HCT116 (cell line): ENCODE data around the gene NDST3. TPM values are rescaled to one million over a fixed set of nuclear protein-coding genes. Genes with fewer than 3 reads are reported as not detected.

ENCODE experiments used
- ATAC-seq: fragments of 200-7000 bp; cut with Tn5 transposase; 2 replicates; pipeline ENCODE4 v1.9.1; 2020; ENCODE audit warnings: mild to moderate bottlenecking, moderate library complexity
- BruUV-seq: library from RNA; stranded (reverse); fragments of 400-500 nt; replicated peaks from 2 replicates; lab custom pipeline; 2021; lab: Mats Ljungman, UMichigan
- CTCF ChIA-PET: fragments of 300-600 bp; sonication (Branson Sonifier 250); formaldehyde crosslinking; loops from one replicate; lab custom pipeline; 2021; ENCODE audit warnings: antibody characterized with exemption; lab: Charles Lee
- POLR2A ChIA-PET: fragments of 300-600, 350-600 bp; sonication (Branson Sonifier 250); formaldehyde crosslinking; loops from one replicate; lab custom pipeline; 2021; ENCODE audit warnings: antibody characterized with exemption; lab: Charles Lee
- RAD21 ChIA-PET, 2 experiments: fragments of 300-600 bp; sonication (Branson Sonifier 250); formaldehyde crosslinking; loops; one replicate each; lab custom pipeline; 2023; ENCODE audit warnings: low total read pairs in 2 of 2; ENCODE audit not compliant: uncharacterized antibody in 2 of 2, unreplicated experiment in 2 of 2, low non-redundant PET in 1 of 2; lab: Charles Lee
- DNase-seq: peaks from one replicate; pipeline ENCODE4 v3.0.0-alpha.2; 2010; ENCODE audit warnings: low read depth, low spot score
- H2AFZ ChIP-seq: fragments of 200-600 bp; shearing (Covaris generic), sonication (generic); 2 replicates; pipeline ENCODE4 v1.6.1; 2017; ENCODE audit warnings: low read depth, mixed run types, mixed read lengths, antibody characterized with exemption, low read length; ENCODE audit not compliant: poor library complexity, severe bottlenecking
- H3K27ac ChIP-seq: 2 replicates; pipeline ENCODE4 v1.5.1; 2012; ENCODE audit warnings: low read depth, low read length
- H3K27me3 ChIP-seq: fragments of 200-600 bp; sonication (generic); 2 replicates; pipeline ENCODE4 v1.6.1; 2016; ENCODE audit warnings: mixed run types, low read length, mixed read lengths; ENCODE audit not compliant: insufficient read depth
- H3K36me3 ChIP-seq, 2 experiments: fragments of 200-500 bp in 1 of 2; fragments of 200-600 bp in 1 of 2; sonication (Bioruptor generic) in 1 of 2; sonication (generic) in 1 of 2; 2 replicates each; pipeline versions ENCODE4 v1.5.1 to v1.6.1; 2014 to 2016; ENCODE audit warnings: low read length in 2 of 2, inconsistent platforms in 1 of 2, mixed read lengths in 1 of 2, mixed run types in 1 of 2; ENCODE audit not compliant: insufficient read depth in 2 of 2, control insufficient read depth in 1 of 2
- H3K4me1 ChIP-seq, 2 experiments: fragments of 200-600 bp in 1 of 2; sonication (generic) in 1 of 2; 2 replicates each; pipeline versions ENCODE4 v1.5.1 to v1.6.1; 2012 to 2017; ENCODE audit warnings: low read length in 2 of 2, inconsistent platforms in 1 of 2, mild to moderate bottlenecking in 1 of 2, mixed read lengths in 1 of 2, mixed run types in 1 of 2, moderate library complexity in 1 of 2; ENCODE audit not compliant: insufficient read depth in 2 of 2, control insufficient read depth in 1 of 2
- H3K4me2 ChIP-seq: fragments of 200-600 bp; sonication (generic); 2 replicates; pipeline ENCODE4 v1.6.1; 2017; ENCODE audit warnings: mixed run types, low read length, mixed read lengths
- H3K4me3 ChIP-seq, 2 experiments: fragments of 200-600 bp in 1 of 2; sonication (generic) in 1 of 2; replicated peaks in 1 of 2; 2 replicates each; pipeline ENCODE4 v1.5.1; 2011 to 2016; ENCODE audit warnings: low read length in 2 of 2, control low read depth in 1 of 2, low read depth in 1 of 2, mild to moderate bottlenecking in 1 of 2, mixed read lengths in 1 of 2, mixed run types in 1 of 2
- H3K79me2 ChIP-seq: fragments of 200-600 bp; sonication (generic); 2 replicates; pipeline ENCODE4 v1.6.1; 2017; ENCODE audit warnings: mild to moderate bottlenecking, mixed run types, low read length, moderate library complexity, mixed read lengths; ENCODE audit not compliant: insufficient read depth
- H3K9ac ChIP-seq: fragments of 200-600 bp; sonication (generic); 2 replicates; pipeline ENCODE4 v1.6.1; 2016; ENCODE audit warnings: low read length, mixed read lengths
- H3K9me2 ChIP-seq: fragments of 200-600 bp; sonication (generic), shearing (Covaris generic); 2 replicates; pipeline ENCODE4 v1.6.1; 2017; ENCODE audit warnings: mixed run types, mild to moderate bottlenecking, moderate library complexity; ENCODE audit not compliant: insufficient read depth
- H3K9me3 ChIP-seq, 2 experiments: fragments of 200-500 bp in 1 of 2; fragments of 200-600 bp in 1 of 2; sonication (Bioruptor generic) in 1 of 2; sonication (generic) in 1 of 2; 2 replicates each; pipeline ENCODE4 v1.6.1; 2014 to 2017; ENCODE audit warnings: low read length in 2 of 2, mixed read lengths in 2 of 2, inconsistent platforms in 1 of 2, low read depth in 1 of 2, mild to moderate bottlenecking in 1 of 2, mixed run types in 1 of 2, moderate library complexity in 1 of 2; ENCODE audit not compliant: control insufficient read depth in 1 of 2, insufficient read depth in 1 of 2
- H4K20me1 ChIP-seq: fragments of 200-600 bp; sonication (generic), shearing (Covaris generic); 2 replicates; pipeline ENCODE4 v1.6.1; 2017; ENCODE audit warnings: mixed run types, mild to moderate bottlenecking, moderate library complexity; ENCODE audit not compliant: insufficient read depth
- POLR2AphosphoS5 ChIP-seq: IDR thresholded peaks from 2 replicates; pipeline ENCODE4 v1.6.1; 2011; ENCODE audit warnings: mild to moderate bottlenecking, low read depth, low read length, moderate library complexity
- SIN3A ChIP-seq: IDR thresholded peaks from 2 replicates; pipeline ENCODE4 v1.6.1; 2012; ENCODE audit warnings: low read depth
- SP1 ChIP-seq: IDR thresholded peaks from 2 replicates; pipeline ENCODE4 v1.6.1; 2012; ENCODE audit warnings: low read depth
- TCF7L2 ChIP-seq: IDR thresholded peaks from 2 replicates; pipeline ENCODE4 v1.7.0; 2011; ENCODE audit warnings: borderline replicate concordance, inconsistent platforms; ENCODE audit not compliant: insufficient read depth, insufficient read length; ENCODE audit errors: extremely low read depth
- YY1 ChIP-seq: IDR thresholded peaks from 2 replicates; pipeline ENCODE4 v1.6.1; 2011; ENCODE audit warnings: low read length, low read depth, moderate library complexity, mild to moderate bottlenecking; ENCODE audit not compliant: insufficient replicate concordance; ENCODE audit errors: extremely low read depth
- ZNF274 ChIP-seq: fragments of 200-500 bp; sonication (Bioruptor generic); IDR thresholded peaks from 2 replicates; pipeline ENCODE4 v1.6.1; 2014; ENCODE audit warnings: mild to moderate bottlenecking, low read depth, low read length, inconsistent platforms
- intact Hi-C: fragments of 100-400 bp; cut with micrococcal nuclease; formaldehyde crosslinking; loops from 2 replicates; pipeline ENCODE4 v1.10.0; 2022
- total RNA-seq: library from RNA; stranded (reverse); gene quantifications from one replicate; pipeline ENCODE4 v1.2.1, GENCODE V29; 2021; ENCODE audit not compliant: unreplicated experiment
- TF ChIP-seq, protein P1 (sequence below): IDR thresholded peaks from 2 replicates; pipeline ENCODE4 v1.6.1; 2012; ENCODE audit warnings: low read depth
- TF ChIP-seq, protein P2 (sequence below), 3 experiments: fragments of 200-600 bp in 1 of 3; sonication (generic) in 1 of 3; IDR thresholded peaks in 2 of 3; conservative IDR thresholded peaks in 1 of 3; 2 replicates each; pipeline ENCODE4 v1.5.1; 2012 to 2017; ENCODE audit warnings: low read depth in 2 of 3, low read length in 2 of 3, antibody characterized with exemption in 1 of 3, borderline replicate concordance in 1 of 3, control low read depth in 1 of 3, mild to moderate bottlenecking in 1 of 3, mixed read lengths in 1 of 3, mixed run types in 1 of 3, moderate library complexity in 1 of 3; ENCODE audit not compliant: insufficient read depth in 1 of 3

The NDST3 gene
- total RNA-seq, 1 experiment from 2014 or later, result not detected

DNA sequence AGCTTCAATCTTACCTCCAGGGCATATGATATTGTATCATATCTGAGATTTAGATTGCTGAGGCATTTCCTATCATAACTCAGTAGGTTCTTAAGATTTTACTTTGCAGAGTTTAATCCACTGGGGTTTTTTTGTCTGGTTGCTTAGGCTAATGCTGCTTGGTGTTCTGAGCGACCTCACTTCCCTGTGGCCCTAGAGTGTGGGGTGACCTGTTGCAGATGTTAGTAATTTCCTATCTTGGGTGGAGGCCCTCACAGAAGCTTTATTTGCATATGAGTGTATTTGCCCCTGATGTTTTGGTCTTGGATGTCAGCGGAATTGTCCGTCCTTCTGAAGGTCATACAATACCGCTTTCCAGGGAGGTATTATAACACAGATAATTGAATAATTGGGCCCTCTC lies 137.1 kb downstream of the NDST3 start:
- no peaks in the 10 kb centered on the region for H4K20me1 ChIP-seq
- no TSS peak for BruUV-seq
- intact Hi-C loops, result no loop called here
- no peak overlapping the region for H3K4me2 ChIP-seq
- ATAC-seq, result no peak
- ChIA-PET RAD21 (no interaction called here), CTCF (no interaction called here), POLR2A (no interaction called here)
- H3K27me3 ChIP-seq, result no peaks in the 10 kb centered on the region
- TF ChIP-seq, protein P1, sequence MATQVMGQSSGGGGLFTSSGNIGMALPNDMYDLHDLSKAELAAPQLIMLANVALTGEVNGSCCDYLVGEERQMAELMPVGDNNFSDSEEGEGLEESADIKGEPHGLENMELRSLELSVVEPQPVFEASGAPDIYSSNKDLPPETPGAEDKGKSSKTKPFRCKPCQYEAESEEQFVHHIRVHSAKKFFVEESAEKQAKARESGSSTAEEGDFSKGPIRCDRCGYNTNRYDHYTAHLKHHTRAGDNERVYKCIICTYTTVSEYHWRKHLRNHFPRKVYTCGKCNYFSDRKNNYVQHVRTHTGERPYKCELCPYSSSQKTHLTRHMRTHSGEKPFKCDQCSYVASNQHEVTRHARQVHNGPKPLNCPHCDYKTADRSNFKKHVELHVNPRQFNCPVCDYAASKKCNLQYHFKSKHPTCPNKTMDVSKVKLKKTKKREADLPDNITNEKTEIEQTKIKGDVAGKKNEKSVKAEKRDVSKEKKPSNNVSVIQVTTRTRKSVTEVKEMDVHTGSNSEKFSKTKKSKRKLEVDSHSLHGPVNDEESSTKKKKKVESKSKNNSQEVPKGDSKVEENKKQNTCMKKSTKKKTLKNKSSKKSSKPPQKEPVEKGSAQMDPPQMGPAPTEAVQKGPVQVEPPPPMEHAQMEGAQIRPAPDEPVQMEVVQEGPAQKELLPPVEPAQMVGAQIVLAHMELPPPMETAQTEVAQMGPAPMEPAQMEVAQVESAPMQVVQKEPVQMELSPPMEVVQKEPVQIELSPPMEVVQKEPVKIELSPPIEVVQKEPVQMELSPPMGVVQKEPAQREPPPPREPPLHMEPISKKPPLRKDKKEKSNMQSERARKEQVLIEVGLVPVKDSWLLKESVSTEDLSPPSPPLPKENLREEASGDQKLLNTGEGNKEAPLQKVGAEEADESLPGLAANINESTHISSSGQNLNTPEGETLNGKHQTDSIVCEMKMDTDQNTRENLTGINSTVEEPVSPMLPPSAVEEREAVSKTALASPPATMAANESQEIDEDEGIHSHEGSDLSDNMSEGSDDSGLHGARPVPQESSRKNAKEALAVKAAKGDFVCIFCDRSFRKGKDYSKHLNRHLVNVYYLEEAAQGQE, result no peak
- no peak for TF ChIP-seq ZNF274
- TF ChIP-seq SIN3A, result no peak
- TF ChIP-seq SP1, result no peak
- no peak for TF ChIP-seq POLR2AphosphoS5
- TF ChIP-seq TCF7L2, result no peak
- TF ChIP-seq, protein P2, sequence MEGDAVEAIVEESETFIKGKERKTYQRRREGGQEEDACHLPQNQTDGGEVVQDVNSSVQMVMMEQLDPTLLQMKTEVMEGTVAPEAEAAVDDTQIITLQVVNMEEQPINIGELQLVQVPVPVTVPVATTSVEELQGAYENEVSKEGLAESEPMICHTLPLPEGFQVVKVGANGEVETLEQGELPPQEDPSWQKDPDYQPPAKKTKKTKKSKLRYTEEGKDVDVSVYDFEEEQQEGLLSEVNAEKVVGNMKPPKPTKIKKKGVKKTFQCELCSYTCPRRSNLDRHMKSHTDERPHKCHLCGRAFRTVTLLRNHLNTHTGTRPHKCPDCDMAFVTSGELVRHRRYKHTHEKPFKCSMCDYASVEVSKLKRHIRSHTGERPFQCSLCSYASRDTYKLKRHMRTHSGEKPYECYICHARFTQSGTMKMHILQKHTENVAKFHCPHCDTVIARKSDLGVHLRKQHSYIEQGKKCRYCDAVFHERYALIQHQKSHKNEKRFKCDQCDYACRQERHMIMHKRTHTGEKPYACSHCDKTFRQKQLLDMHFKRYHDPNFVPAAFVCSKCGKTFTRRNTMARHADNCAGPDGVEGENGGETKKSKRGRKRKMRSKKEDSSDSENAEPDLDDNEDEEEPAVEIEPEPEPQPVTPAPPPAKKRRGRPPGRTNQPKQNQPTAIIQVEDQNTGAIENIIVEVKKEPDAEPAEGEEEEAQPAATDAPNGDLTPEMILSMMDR (IDR thresholded peaks at IDR 0.05 in 2 of 3, conservative IDR thresholded peaks at IDR 0.05 in 1 of 3; ENCODE audit: borderline replicate concordance in 1 of 3, insufficient read depth in 1 of 3, low read depth in 2 of 3, low read length in 2 of 3), result no peak
- TF ChIP-seq YY1, result no peak
- no peak overlapping the region for H2AFZ ChIP-seq
- H3K9ac ChIP-seq, result no peak overlapping the region
- no peaks in the 10 kb centered on the region for H3K4me1 ChIP-seq
- H3K36me3 ChIP-seq, result no peaks in the 10 kb centered on the region
- H3K4me3 ChIP-seq, result no peak overlapping the region
- 0 out of 4 replicates have a peak, but pooled peaks cover 0 to 7% of the 10 kb centered on the region in 2 experiments for H3K9me3 ChIP-seq
- H3K27ac ChIP-seq, result no peak overlapping the region
- no peaks in the 10 kb centered on the region for H3K79me2 ChIP-seq
- H3K9me2 ChIP-seq, result no peaks in the 10 kb centered on the region
- no peak for DNase-seq
